Measurements from ENCODE around the gene PAEP. TPM values are rescaled to one million over a fixed set of nuclear protein-coding genes. Genes with fewer than 3 reads are reported as not detected.
"Not testable (repeated sequence)": the region's sequence is repeated elsewhere in the genome, so short reads cannot be mapped to it uniquely, and the experiment has no call there.

PAEP gene
- polyA plus RNA-seq, 1 donor (not counting 4 experiments of a cell fraction or from before 2014, with no cell fraction given), result not detected

GRCh38 chr9:135544981-135545635, 16.4 kb upstream of the PAEP start:
- TF ChIP-seq CTCF (optimal IDR thresholded peaks at IDR 0.05 in 1 of 3, IDR thresholded peaks at IDR 0.05 in 1 of 3, conservative IDR thresholded peaks at IDR 0.05 in 1 of 3; ENCODE audit: extremely low read depth in 1 of 3, insufficient read depth in 2 of 3, low read length in 3 of 3) (no peak), EZH2 (IDR thresholded peaks at IDR 0.05; ENCODE audit: low read length) (no peak)
- Histone ChIP-seq H3K9me3 (ENCODE audit: control insufficient read depth, low read depth, low read length) (no peaks in the 10 kb centered on the region), H3K4me3 (ENCODE audit: control insufficient read depth in 2 of 3, extremely low read depth in 1 of 3, insufficient read depth in 2 of 3, low read depth in 1 of 3, low read length in 3 of 3) (no peak overlapping the region), H2AFZ (ENCODE audit: control insufficient read depth, low read length) (no peak overlapping the region), H3K4me2 (ENCODE audit: control insufficient read depth, extremely low read depth, insufficient read depth, low read depth, low read length) (no peak overlapping the region), H3K4me1 (ENCODE audit: control insufficient read depth, extremely low read depth, insufficient read depth, low read length) (no peaks in the 10 kb centered on the region), H3K27ac (ENCODE audit: control insufficient read depth, insufficient read depth, low read length) (no peak overlapping the region), H3K27me3 (ENCODE audit: control insufficient read depth, extremely low read depth, insufficient read depth, low read length) (no peaks in the 10 kb centered on the region), H3K79me2 (ENCODE audit: control insufficient read depth, insufficient read depth, low read length) (no peaks in the 10 kb centered on the region), H4K20me1 (ENCODE audit: control insufficient read depth, extremely low read depth, insufficient read depth, low read length) (no peaks in the 10 kb centered on the region), H3K36me3 (ENCODE audit: control insufficient read depth in 2 of 2, extremely low read depth in 1 of 2, insufficient read depth in 2 of 2, low read length in 2 of 2) (no peaks in the 10 kb centered on the region), H3K9me1 (ENCODE audit: control insufficient read depth, extremely low read depth, insufficient read depth, low read length) (no peaks in the 10 kb centered on the region), H3K9ac (ENCODE audit: control insufficient read depth, extremely low read depth, insufficient read depth, low read length) (no peak overlapping the region)
- FAIRE-seq (no peak), DNase-seq (ENCODE audit: low read depth, low spot score) (no peak)
- dilution Hi-C loops (cut with MboI; ENCODE audit: extremely low pct_ligation_motif_present, low sequenced_read_pairs), result no loop called here

- H4K20me1 ChIP-seq (ENCODE audit: control insufficient read depth, extremely low read depth, insufficient read depth, low read length); H3K27ac ChIP-seq (ENCODE audit: control insufficient read depth, insufficient read depth, low read length); H3K79me2 ChIP-seq (ENCODE audit: control insufficient read depth, insufficient read depth, low read length); H3K9me1 ChIP-seq (ENCODE audit: control insufficient read depth, extremely low read depth, insufficient read depth, low read length); H3K4me3 ChIP-seq (ENCODE audit: control insufficient read depth in 2 of 3, extremely low read depth in 1 of 3, insufficient read depth in 2 of 3, low read depth in 1 of 3, low read length in 3 of 3); H3K4me1 ChIP-seq (ENCODE audit: control insufficient read depth, extremely low read depth, insufficient read depth, low read length); DNase-seq (ENCODE audit: low read depth, low spot score); H3K36me3 ChIP-seq (ENCODE audit: control insufficient read depth in 2 of 2, extremely low read depth in 1 of 2, insufficient read depth in 2 of 2, low read length in 2 of 2); H3K4me2 ChIP-seq (ENCODE audit: control insufficient read depth, extremely low read depth, insufficient read depth, low read depth, low read length); H3K9me3 ChIP-seq (ENCODE audit: control insufficient read depth, low read depth, low read length); FAIRE-seq; dilution Hi-C loops (cut with MboI; ENCODE audit: extremely low pct_ligation_motif_present, low sequenced_read_pairs); H3K27me3 ChIP-seq (ENCODE audit: control insufficient read depth, extremely low read depth, insufficient read depth, low read length); H2AFZ ChIP-seq (ENCODE audit: control insufficient read depth, low read length); H3K9ac ChIP-seq (ENCODE audit: control insufficient read depth, extremely low read depth, insufficient read depth, low read length): not testable (repeated sequence)
Measured at GRCh38 chr9:135545646-135546176, 15.8 kb upstream of the PAEP start, which contains the start of gene OBP2A. TSS of gene OBP2A (plus strand) at chr9:135546126. CDS start at chr9:135546181, 55 bp downstream.

- not testable (repeated sequence) for DNase-seq (ENCODE audit: low read depth, low spot score)
Measured at GRCh38 chr9:135546792-135547617, 14.6 kb upstream of the PAEP start.

More at GRCh38 chr9:135546792-135547617, 14.6 kb upstream of the PAEP start:
- H3K9me3 ChIP-seq (ENCODE audit: control insufficient read depth, low read depth, low read length); H4K20me1 ChIP-seq (ENCODE audit: control insufficient read depth, extremely low read depth, insufficient read depth, low read length); H3K27me3 ChIP-seq (ENCODE audit: control insufficient read depth, extremely low read depth, insufficient read depth, low read length); H3K79me2 ChIP-seq (ENCODE audit: control insufficient read depth, insufficient read depth, low read length); H3K9me1 ChIP-seq (ENCODE audit: control insufficient read depth, extremely low read depth, insufficient read depth, low read length); H3K9ac ChIP-seq (ENCODE audit: control insufficient read depth, extremely low read depth, insufficient read depth, low read length); H3K36me3 ChIP-seq (ENCODE audit: control insufficient read depth in 2 of 2, extremely low read depth in 1 of 2, insufficient read depth in 2 of 2, low read length in 2 of 2); H2AFZ ChIP-seq (ENCODE audit: control insufficient read depth, low read length); FAIRE-seq; H3K4me2 ChIP-seq (ENCODE audit: control insufficient read depth, extremely low read depth, insufficient read depth, low read depth, low read length); dilution Hi-C loops (cut with MboI; ENCODE audit: extremely low pct_ligation_motif_present, low sequenced_read_pairs); H3K4me3 ChIP-seq (ENCODE audit: control insufficient read depth in 2 of 3, extremely low read depth in 1 of 3, insufficient read depth in 2 of 3, low read depth in 1 of 3, low read length in 3 of 3); H3K4me1 ChIP-seq (ENCODE audit: control insufficient read depth, extremely low read depth, insufficient read depth, low read length); H3K27ac ChIP-seq (ENCODE audit: control insufficient read depth, insufficient read depth, low read length): not testable (repeated sequence)
